Measurements from ENCODE around the gene CD44.

The CD44 gene

DNA sequence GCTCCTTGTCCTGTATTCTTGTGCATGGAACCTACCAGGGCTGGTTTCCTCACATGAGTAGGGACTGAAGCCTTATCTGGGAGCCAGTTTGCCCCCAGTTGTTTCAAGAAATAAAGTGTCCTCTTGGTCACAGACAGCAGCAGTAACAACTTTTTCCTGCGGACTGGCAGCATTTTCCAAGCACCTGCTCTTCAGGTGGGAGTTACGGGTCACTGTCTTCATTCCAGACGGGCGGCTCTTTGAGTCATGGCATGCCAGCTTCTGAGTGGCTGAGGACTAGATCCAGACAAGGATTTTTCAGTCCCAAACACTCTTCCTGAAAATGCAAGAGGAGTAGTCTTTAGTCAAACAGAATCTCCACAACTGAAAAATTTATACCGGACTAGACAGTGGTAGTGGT lies 2.7 kb upstream of the CD44 start:
- Histone ChIP-seq H3K4me1 (ENCODE audit: insufficient read depth, low read length) (peaks cover 11% of the 10 kb centered on the region), H3K9me3 (ENCODE audit: low read length) (no peaks in the 10 kb centered on the region), H2AFZ (ENCODE audit: low read depth, low read length) (no peak overlapping the region), H3K36me3 (ENCODE audit: insufficient read depth, low read length) (no peaks in the 10 kb centered on the region), H3K27me3 (ENCODE audit: insufficient read depth, low read length) (peaks cover 33% of the 10 kb centered on the region), H3K4me3 (ENCODE audit: low read length) (no peak overlapping the region)

DNA sequence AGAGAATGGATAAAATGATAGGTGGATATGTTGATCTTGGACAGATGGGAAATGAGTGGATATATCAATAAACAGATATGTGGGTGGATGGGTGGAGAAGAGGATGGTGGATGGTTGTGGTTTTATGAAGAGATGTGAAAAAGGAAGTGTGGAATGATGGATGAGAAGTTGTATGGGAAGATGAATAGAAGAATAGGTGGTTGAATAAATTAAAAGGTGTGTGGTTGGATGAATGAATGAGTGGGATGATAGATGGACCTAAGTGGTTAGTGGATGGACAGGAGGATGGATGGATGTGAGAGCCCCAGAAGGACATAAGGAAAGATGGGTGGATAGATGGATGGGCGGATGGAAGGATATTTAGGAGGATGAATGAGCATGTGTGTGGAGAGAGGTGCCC lies 913 bp upstream of the CD44 start:
- no peaks in the 10 kb centered on the region for H3K9me3 ChIP-seq (ENCODE audit: low read length)
- peaks cover 11% of the 10 kb centered on the region for H3K4me1 ChIP-seq (ENCODE audit: insufficient read depth, low read length)
- no peaks in the 10 kb centered on the region for H3K36me3 ChIP-seq (ENCODE audit: insufficient read depth, low read length)
- peaks cover 33% of the 10 kb centered on the region for H3K27me3 ChIP-seq (ENCODE audit: insufficient read depth, low read length)
- H3K4me3 ChIP-seq (ENCODE audit: low read length), result no peak overlapping the region
- no peak overlapping the region for H2AFZ ChIP-seq (ENCODE audit: low read depth, low read length)

DNA sequence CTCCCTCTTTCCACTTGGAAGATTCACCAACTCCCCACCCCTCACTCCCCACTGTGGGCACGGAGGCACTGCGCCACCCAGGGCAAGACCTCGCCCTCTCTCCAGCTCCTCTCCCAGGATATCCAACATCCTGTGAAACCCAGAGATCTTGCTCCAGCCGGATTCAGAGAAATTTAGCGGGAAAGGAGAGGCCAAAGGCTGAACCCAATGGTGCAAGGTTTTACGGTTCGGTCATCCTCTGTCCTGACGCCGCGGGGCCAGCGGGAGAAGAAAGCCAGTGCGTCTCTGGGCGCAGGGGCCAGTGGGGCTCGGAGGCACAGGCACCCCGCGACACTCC lies 397 bp upstream of the CD44 start:
- Histone ChIP-seq H3K27me3 (ENCODE audit: insufficient read depth, low read length) (peaks cover 33% of the 10 kb centered on the region), H2AFZ (ENCODE audit: low read depth, low read length) (peak overlapping the region; percentile 73)

DNA sequence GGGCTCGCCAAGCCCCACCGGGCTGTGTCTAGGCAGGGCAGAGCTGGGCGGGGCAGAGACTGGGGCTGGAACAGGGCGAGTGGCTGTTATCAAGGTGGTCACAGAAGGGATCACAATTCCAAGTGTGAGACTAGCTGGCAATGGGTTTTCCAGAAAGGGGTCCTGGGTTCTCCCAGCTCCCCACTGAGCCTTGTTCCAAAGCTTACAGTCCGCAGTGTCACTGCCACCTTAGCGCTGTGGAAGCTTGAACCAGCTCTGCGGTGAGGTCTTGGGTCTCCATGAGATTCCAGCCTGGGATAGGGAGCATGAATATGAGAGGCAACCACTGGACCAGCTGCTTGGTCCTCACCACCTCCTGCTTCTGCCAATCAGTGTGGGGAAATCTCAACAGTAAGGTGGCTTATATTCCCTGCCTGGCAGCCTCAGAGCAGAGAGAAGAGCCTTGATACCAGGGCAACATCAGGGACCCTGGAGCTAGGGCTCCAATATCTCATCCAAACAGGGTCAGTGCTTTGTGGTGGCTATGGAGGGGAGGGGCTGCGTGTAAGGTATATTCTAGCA lies 831 bp downstream of the CD44 start:
- Histone ChIP-seq H3K4me3 (ENCODE audit: low read length) (peak overlapping the region; percentile 43), H3K4me1 (ENCODE audit: insufficient read depth, low read length) (peaks cover 11% of the 10 kb centered on the region), H3K9me3 (ENCODE audit: low read length) (no peaks in the 10 kb centered on the region), H2AFZ (ENCODE audit: low read depth, low read length) (no peak overlapping the region), H3K36me3 (ENCODE audit: insufficient read depth, low read length) (no peaks in the 10 kb centered on the region), H3K27me3 (ENCODE audit: insufficient read depth, low read length) (peaks cover 33% of the 10 kb centered on the region)

More for the DNA sequence above, 397 bp upstream of the CD44 start:
- Histone ChIP-seq H3K4me1 (ENCODE audit: insufficient read depth, low read length) (peaks cover 11% of the 10 kb centered on the region), H3K9me3 (ENCODE audit: low read length) (no peaks in the 10 kb centered on the region), H3K36me3 (ENCODE audit: insufficient read depth, low read length) (no peaks in the 10 kb centered on the region), H3K4me3 (ENCODE audit: low read length) (peak overlapping the region; percentile 43)

DNA sequence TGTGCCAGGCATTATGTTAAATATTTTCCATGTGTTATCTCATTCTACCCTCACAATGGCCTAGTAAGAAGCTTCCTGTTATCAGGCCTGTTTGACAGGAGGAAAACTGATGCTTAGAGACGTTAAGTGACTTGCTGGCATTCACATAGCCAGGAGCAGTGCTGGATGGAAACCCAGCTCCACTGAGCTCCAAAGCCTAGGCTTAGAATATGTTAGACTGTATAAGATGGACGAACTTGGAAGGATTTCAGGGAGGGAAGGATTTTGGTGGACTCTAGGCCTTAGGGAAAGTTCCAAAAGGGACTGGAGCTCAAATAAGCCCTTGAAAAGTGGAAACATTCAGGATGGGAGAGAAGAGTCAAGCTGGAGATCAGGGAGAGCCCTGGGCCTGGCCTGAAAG lies 2.1 kb downstream of the CD44 start:
- Histone ChIP-seq H3K27me3 (ENCODE audit: insufficient read depth, low read length) (peaks cover 33% of the 10 kb centered on the region), H3K36me3 (ENCODE audit: insufficient read depth, low read length) (no peaks in the 10 kb centered on the region), H3K4me3 (ENCODE audit: low read length) (no peak overlapping the region), H3K4me1 (ENCODE audit: insufficient read depth, low read length) (peaks cover 11% of the 10 kb centered on the region), H3K9me3 (ENCODE audit: low read length) (no peaks in the 10 kb centered on the region), H2AFZ (ENCODE audit: low read depth, low read length) (no peak overlapping the region)

DNA sequence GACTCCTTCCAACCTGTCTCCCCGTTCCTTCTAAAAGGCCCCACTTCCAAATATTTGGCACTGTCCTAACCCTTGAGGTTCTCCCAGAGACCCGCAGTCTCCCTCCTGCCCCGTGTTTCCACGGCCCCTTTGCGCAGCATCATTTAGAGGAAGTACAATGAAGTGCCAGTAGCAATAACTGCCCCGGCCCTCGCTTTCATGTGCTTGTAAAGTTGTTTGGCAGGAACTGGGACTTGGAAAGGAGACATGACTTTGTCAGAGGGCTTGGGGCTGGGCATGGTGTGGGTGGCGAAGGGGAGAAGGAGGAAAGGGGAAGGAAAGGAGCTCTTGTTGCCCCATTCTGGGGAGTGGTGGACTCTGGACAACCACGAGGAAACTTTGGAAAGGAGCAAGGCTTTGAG lies 2.6 kb downstream of the CD44 start:
- Histone ChIP-seq H2AFZ (ENCODE audit: low read depth, low read length) (no peak overlapping the region), H3K4me3 (ENCODE audit: low read length) (no peak overlapping the region), H3K9me3 (ENCODE audit: low read length) (no peaks in the 10 kb centered on the region), H3K27me3 (ENCODE audit: insufficient read depth, low read length) (peaks cover 33% of the 10 kb centered on the region), H3K36me3 (ENCODE audit: insufficient read depth, low read length) (no peaks in the 10 kb centered on the region), H3K4me1 (ENCODE audit: insufficient read depth, low read length) (peaks cover 11% of the 10 kb centered on the region)

DNA sequence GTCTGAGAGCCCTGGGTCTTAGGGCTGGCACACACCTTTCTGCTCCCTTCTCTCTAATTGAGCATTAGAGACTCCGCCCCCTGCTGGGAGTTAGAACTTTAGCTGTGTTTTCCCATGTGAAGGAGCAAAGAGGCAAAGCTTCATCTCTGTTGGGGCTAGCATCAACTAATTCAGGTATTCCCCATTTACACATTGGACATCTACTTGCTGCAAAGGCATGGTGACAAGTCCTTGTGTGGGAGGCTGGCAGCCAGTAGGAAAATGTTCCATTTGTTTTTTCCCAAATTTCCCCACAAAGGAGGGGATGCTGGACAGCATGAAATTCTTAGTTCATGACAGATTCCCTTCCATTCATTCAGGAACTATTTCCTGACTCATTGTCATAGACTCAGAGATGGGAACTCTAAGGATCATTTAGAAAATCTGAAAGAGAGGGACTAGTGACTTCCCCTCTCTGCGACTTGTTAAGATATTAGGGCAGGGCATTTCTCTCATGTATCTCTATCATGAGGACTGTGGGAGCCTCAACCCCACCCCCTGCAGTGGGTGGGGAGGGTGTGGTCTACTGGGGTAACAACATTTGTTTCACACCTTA lies 3.6 kb downstream of the CD44 start:
- Histone ChIP-seq H3K27me3 (ENCODE audit: insufficient read depth, low read length) (peaks cover 29% of the 10 kb centered on the region), H3K9me3 (ENCODE audit: low read length) (no peaks in the 10 kb centered on the region), H3K4me1 (ENCODE audit: insufficient read depth, low read length) (peaks cover 11% of the 10 kb centered on the region), H3K4me3 (ENCODE audit: low read length) (no peak overlapping the region), H3K36me3 (ENCODE audit: insufficient read depth, low read length) (no peaks in the 10 kb centered on the region), H2AFZ (ENCODE audit: low read depth, low read length) (no peak overlapping the region)

DNA sequence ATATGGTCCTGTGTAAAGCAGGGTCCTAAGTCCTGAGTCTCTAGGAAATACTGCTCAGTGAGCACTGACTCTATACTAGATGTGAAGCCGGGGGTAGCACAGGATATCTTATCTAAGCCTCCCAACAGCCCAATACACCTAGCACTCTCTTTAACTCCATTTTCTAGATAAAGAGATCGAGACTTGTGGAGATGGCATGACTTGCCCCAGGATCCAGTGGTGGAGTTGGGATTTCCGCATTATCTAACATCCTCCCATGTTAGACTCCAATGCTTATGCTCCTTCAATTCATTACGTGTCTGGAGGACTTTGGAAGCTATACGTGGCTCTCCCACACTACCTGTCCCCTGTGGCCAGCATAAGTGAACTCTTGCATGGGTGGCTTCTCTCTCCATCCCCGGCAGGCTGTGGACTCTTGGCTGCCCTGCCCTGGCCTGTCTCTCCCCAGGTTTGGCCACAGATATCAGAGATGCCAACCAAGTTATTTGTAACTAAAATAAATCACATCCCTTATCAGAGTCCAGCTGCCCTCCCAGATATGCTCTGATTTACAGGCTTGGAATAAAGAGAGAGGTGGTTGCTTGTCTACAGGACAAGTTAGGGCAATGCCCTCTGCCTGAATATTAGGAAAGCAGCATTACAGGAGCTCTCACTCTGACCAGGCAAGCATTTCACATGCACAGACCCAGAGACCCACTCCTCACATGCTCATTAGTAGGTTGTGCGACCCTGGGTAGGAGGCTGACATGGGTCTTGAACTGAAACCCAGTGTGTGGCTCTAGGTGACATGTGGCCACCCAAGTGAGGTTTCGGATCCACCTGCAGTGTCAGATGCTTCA lies 4.5 kb downstream of the CD44 start:
- Histone ChIP-seq H3K9me3 (ENCODE audit: low read length) (no peaks in the 10 kb centered on the region), H3K27me3 (ENCODE audit: insufficient read depth, low read length) (peaks cover 20% of the 10 kb centered on the region), H3K36me3 (ENCODE audit: insufficient read depth, low read length) (no peaks in the 10 kb centered on the region), H3K4me3 (ENCODE audit: low read length) (no peak overlapping the region), H2AFZ (ENCODE audit: low read depth, low read length) (no peak overlapping the region), H3K4me1 (ENCODE audit: insufficient read depth, low read length) (peaks cover 10% of the 10 kb centered on the region)

DNA sequence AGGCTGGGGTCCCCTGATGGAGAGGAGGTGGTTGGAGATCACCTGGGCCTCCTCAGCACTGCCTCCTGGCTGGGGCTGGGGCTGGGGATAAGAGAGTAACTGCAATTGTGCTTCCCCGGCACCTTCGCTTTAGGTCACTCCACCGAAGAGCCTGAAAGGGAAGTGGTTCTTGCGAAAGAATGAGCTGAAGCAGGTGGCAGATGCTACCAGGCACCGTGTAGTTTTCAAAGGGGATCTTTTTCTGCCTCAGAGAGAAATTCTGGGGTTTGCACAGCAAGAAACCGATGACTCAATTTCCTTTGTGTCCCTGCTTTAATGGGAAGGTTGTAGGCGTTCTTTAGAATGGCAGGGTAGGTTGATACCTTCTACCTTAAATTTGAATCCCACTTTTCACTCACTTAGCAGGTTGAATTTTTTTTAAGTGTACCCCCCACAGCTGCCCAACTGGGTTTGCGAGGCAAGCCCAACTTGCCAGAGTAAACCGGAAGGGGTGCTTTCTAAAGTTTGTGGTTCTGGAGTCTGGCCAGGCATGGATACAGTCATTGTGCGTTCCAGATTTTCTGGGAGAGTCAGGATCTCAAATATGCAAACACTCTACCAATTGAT lies 5.3 kb downstream of the CD44 start:
- H3K27me3 ChIP-seq (ENCODE audit: insufficient read depth, low read length), result peaks cover 13% of the 10 kb centered on the region
- H3K9me3 ChIP-seq (ENCODE audit: low read length), result no peaks in the 10 kb centered on the region
- H3K4me3 ChIP-seq (ENCODE audit: low read length), result no peak overlapping the region
- H2AFZ ChIP-seq (ENCODE audit: low read depth, low read length), result no peak overlapping the region
- H3K4me1 ChIP-seq (ENCODE audit: insufficient read depth, low read length), result peaks cover 3% of the 10 kb centered on the region
- no peaks in the 10 kb centered on the region for H3K36me3 ChIP-seq (ENCODE audit: insufficient read depth, low read length)

DNA sequence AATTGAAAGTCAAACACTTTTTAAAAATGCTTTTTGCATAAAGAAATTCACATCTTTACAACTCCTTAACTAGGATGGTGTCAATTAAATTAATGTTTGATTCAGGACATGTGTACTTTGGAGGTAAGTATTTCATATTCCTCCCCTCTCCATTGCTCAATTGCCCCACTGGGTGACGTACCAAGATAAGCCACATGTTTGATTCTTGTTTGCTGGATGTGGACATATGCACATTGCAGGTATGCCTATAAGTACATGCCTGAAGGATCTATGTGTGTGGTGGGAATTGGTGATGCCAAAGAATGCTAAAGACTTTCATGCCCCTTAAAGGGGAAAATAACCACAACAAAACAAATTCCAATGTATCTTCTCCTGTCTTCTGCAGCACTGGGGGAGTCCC lies 5.8 kb downstream of the CD44 start:
- Histone ChIP-seq H2AFZ (ENCODE audit: low read depth, low read length) (no peak overlapping the region), H3K9me3 (ENCODE audit: low read length) (no peaks in the 10 kb centered on the region), H3K27me3 (ENCODE audit: insufficient read depth, low read length) (peaks cover 8% of the 10 kb centered on the region), H3K4me3 (ENCODE audit: low read length) (no peak overlapping the region), H3K4me1 (ENCODE audit: insufficient read depth, low read length) (no peaks in the 10 kb centered on the region), H3K36me3 (ENCODE audit: insufficient read depth, low read length) (no peaks in the 10 kb centered on the region)

DNA sequence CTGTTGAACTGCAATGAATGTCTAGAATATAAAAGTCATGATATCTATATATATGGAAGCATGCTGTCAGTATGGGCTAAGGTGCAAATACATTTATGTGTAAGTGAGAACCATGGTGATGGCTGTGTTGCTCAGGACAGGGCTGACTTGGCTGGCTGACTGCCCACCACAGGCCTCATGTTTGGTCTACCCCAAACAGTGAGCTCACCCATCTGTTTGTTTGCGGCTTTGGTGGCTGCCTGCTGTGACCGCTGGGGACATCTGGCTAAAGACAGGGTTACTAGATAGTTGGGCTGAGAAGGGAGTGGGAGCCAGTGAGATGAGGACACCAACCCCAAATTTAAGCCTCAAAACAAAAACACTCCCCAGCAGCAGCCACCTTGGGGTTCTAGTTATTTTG lies 6.3 kb downstream of the CD44 start:
- no peaks in the 10 kb centered on the region for H3K4me1 ChIP-seq (ENCODE audit: insufficient read depth, low read length)

DNA sequence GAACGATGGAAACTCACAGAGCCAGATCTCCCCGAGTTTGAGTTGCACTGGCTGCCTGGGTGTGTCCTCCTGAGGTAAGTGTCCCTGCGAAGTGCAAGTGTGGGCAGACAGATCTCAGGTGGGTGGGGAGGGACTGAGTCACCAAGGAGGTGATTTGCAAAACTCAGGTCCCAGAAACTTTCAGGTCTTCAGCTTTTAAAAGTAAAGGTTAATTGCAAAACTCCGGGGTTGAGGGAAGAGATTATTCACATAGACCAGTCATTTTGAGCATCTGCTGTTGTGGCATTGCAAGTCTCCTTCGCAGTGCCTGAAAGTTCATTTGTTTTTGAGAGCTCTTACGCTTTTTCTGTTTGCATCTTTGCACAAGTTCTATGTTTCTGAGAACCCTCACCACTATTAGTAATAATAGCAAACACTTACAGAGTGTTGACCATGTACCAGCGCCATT lies 7.1 kb downstream of the CD44 start:
- no peak overlapping the region for H2AFZ ChIP-seq (ENCODE audit: low read depth, low read length)
- peaks cover 2% of the 10 kb centered on the region for H3K27me3 ChIP-seq (ENCODE audit: insufficient read depth, low read length)
- H3K4me3 ChIP-seq (ENCODE audit: low read length), result no peak overlapping the region
- H3K36me3 ChIP-seq (ENCODE audit: insufficient read depth, low read length), result no peaks in the 10 kb centered on the region
- H3K9me3 ChIP-seq (ENCODE audit: low read length), result peaks cover 3% of the 10 kb centered on the region
- H3K4me1 ChIP-seq (ENCODE audit: insufficient read depth, low read length), result no peaks in the 10 kb centered on the region

More for the DNA sequence above, 6.3 kb downstream of the CD44 start:
- H3K4me3 ChIP-seq (ENCODE audit: low read length), result no peak overlapping the region
- H2AFZ ChIP-seq (ENCODE audit: low read depth, low read length), result no peak overlapping the region
- H3K27me3 ChIP-seq (ENCODE audit: insufficient read depth, low read length), result peaks cover 4% of the 10 kb centered on the region
- H3K9me3 ChIP-seq (ENCODE audit: low read length), result no peaks in the 10 kb centered on the region
- H3K36me3 ChIP-seq (ENCODE audit: insufficient read depth, low read length), result no peaks in the 10 kb centered on the region

DNA sequence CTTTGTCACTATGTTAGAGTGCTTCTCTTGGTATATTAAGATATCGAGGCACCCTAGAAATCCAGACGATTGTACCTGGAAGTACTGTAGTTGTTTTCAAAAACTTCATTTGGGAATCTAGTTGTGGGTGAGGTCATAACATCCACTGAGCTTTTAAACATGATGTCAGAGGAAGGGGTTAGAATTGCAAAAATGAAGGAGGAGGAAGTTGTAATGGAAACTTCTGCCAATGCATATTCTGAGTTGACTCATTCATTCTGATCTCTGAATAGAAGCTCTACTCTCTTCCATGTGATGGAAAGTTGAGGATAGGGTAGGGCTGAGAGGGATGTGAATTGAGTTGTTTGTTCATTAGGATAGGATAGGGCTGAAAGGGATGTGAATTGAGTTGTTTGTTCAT lies 7.7 kb downstream of the CD44 start:
- no peaks in the 10 kb centered on the region for H3K27me3 ChIP-seq (ENCODE audit: insufficient read depth, low read length)

More for the DNA sequence above, 7.7 kb downstream of the CD44 start:
- Histone ChIP-seq H3K36me3 (ENCODE audit: insufficient read depth, low read length) (no peaks in the 10 kb centered on the region), H3K9me3 (ENCODE audit: low read length) (peaks cover 3% of the 10 kb centered on the region), H3K4me3 (ENCODE audit: low read length) (no peak overlapping the region), H2AFZ (ENCODE audit: low read depth, low read length) (no peak overlapping the region), H3K4me1 (ENCODE audit: insufficient read depth, low read length) (no peaks in the 10 kb centered on the region)
